ENCODE measurements around the gene EFCAB6. TPM values are rescaled to one million over a fixed set of nuclear protein-coding genes. Genes with fewer than 3 reads are reported as not detected.

EFCAB6 gene
- total RNA-seq, 1 donor from 2014 or later, result 8.6 TPM

DNA sequence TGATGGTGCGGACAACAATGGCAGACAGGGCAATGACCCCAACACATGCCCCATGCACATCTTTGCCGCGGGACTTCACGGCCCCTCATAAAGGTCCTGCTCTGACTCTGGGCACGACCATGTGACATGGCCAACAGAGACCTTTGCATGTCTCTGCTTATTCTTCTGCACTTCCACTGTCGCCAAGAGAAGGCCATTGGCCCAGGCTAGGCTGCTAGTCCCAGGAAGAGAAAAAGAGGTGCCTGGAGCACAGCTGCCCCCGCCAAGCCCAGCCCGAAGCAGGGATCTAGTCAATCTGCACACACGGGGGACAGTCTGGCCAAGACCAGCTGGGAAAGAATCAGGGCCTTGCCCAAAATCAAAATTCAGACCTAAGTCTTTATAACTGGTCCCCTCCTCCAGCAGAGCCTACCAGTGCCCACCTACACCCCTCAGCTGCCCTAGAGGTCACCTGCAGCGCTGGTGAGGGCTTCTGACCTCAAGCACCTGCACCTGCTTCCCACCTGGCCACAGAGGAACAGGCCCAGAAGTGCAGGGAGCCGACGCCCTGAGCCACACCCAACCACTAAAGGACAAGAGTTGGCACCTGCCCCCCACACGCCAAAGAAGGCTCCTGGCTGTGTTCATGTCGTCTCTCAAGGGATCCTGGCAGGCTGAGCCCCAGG, 42.1 kb upstream of the EFCAB6 start:
- DNase-seq (ENCODE audit: low spot score in 2 of 2), result peak; percentile 3 to 8
- intact Hi-C loops (cut with DNase I), result no loop called here
- H3K36me3 ChIP-seq, result no peaks in the 10 kb centered on the region
- H3K27ac ChIP-seq, result no peak overlapping the region
- no peaks in the 10 kb centered on the region for H3K4me1 ChIP-seq
- H3K4me3 ChIP-seq, result no peak overlapping the region
- no peak for TF ChIP-seq CTCF (IDR thresholded peaks at IDR 0.05)
- peaks cover 0 to 7% of the 10 kb centered on the region in 2 donors for H3K9me3 ChIP-seq
- H3K27me3 ChIP-seq, result no peaks in the 10 kb centered on the region

- Histone ChIP-seq H3K4me1 (no peaks in the 10 kb centered on the region), H3K27ac (no peak overlapping the region), H3K9me3 (peaks cover 0 to 7% of the 10 kb centered on the region in 2 donors), H3K4me3 (no peak overlapping the region), H3K36me3 (no peaks in the 10 kb centered on the region), H3K27me3 (no peaks in the 10 kb centered on the region)
- TF ChIP-seq CTCF (IDR thresholded peaks at IDR 0.05), result no peak
- intact Hi-C loops (cut with DNase I), result no loop called here
- peak in 1 of 2 donors; percentile 51 for DNase-seq (ENCODE audit: low spot score in 2 of 2)
These were observed 41.3 kb upstream of the EFCAB6 start for GRCh38 chr22:43853328-43853931.

DNA sequence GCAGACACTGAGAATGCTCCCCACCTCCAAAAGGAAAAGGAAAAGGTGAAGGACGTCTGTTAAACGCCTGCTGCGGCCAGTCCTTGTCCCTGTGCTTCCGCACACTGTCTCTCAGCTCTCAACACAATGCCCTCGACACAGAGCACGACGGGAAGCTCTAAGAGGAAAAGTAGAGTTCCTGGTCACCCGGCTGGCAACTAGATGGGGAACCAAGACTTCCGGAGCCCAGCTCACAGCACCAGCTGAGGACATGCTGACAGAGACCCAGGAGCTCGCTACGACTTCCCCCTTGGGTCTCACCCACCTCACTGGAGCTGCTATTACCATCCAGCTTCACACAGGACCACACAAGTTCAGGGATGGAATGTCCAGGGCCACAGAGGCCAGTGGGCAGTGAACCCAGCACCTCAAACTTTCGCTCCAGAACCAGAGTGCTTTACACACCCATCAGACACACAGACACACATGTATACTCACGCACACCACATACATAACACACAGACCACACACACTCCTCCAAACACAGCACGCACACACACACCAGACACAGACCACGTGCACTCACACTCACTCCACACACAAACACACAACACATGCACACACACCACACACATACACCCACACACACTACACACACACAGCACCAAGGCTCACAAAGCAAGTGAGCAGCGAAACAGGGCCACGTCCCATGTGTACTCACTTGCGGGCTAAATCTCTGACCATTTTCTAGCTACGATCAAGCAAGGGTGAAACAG, 40.6 kb upstream of the EFCAB6 start:
- no peaks in the 10 kb centered on the region for H3K4me1 ChIP-seq
- intact Hi-C loops (cut with DNase I), result no loop called here
- no peaks in the 10 kb centered on the region for H3K27me3 ChIP-seq
- no peak overlapping the region for H3K27ac ChIP-seq
- DNase-seq (ENCODE audit: low spot score in 2 of 2), result peak in 1 of 2 donors; percentile 62
- no peak overlapping the region for H3K4me3 ChIP-seq
- TF ChIP-seq CTCF (IDR thresholded peaks at IDR 0.05), result no peak
- H3K36me3 ChIP-seq, result no peaks in the 10 kb centered on the region
- H3K9me3 ChIP-seq, result peaks cover 0 to 7% of the 10 kb centered on the region in 2 donors

GRCh38 chr22:43851979-43852307, 39.8 kb upstream of the EFCAB6 start:
- intact Hi-C loops (cut with DNase I), result no loop called here
- Histone ChIP-seq H3K27ac (no peak overlapping the region), H3K27me3 (no peaks in the 10 kb centered on the region), H3K4me3 (no peak overlapping the region), H3K4me1 (no peaks in the 10 kb centered on the region), H3K36me3 (no peaks in the 10 kb centered on the region), H3K9me3 (peaks cover 0 to 7% of the 10 kb centered on the region in 2 donors)
- TF ChIP-seq CTCF (IDR thresholded peaks at IDR 0.05), result no peak
- DNase-seq (ENCODE audit: low spot score in 2 of 2), result peak in 1 of 2 donors; percentile 9

DNA sequence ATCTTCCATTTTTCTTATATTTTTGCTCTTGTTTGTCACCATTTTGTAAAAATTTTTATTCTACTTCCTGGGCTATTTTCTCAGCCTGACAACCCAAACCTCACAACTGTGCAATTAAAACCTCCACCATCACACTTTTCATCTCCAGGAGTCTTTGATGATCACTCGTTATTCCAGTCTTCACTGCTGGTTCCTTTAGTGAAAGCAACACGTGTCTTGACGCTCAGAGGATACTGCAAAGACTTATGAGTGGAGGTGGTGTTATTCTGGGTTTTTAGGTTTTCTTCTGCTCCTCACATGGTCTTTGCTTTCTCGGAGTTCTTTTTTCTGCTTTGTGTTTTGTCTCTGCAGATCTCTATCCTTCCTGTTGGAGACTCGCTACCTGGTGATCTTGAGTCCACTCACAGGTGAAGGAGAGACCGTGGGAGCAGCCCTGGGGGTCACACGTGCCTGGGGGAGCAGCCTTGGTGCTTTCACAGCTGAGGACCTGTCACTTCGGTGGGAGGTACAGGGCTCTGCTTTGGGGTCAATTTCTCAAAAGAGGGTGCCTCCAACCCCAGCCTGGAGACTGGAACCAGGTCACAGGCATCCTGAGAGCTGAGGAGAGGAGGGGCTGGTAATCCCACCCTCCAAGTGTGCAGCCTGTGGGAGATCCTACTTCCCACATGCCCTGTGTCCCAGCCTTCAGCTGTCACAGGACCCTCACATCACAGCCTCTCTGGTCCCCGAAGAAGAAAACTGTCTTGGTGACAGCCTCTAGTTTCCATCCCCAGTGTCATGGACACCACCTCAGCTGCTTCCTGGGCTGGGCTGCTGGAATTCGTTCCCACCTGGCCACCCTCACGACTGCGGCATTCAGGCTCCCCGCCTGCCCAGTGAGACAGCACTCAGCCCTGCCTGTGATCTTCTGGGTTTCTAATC, 39.2 kb upstream of the EFCAB6 start:
- intact Hi-C loops (cut with DNase I), result no loop called here
- no peaks in the 10 kb centered on the region for H3K36me3 ChIP-seq
- TF ChIP-seq CTCF (IDR thresholded peaks at IDR 0.05), result no peak
- H3K4me3 ChIP-seq, result no peak overlapping the region
- peak in 1 of 2 donors; percentile 27 for DNase-seq (ENCODE audit: low spot score in 2 of 2)
- H3K4me1 ChIP-seq, result no peaks in the 10 kb centered on the region
- no peak overlapping the region for H3K27ac ChIP-seq
- no peaks in the 10 kb centered on the region for H3K27me3 ChIP-seq
- H3K9me3 ChIP-seq, result peaks cover 0 to 2% of the 10 kb centered on the region in 2 donors
